NCI-H226 (cell line): ENCODE measurements around the gene SLC26A11.

ENCODE experiments used
- DNase-seq: peaks from one replicate; pipeline ENCODE4 v3.0.0-alpha.2; 2015

The SLC26A11 gene

DNA sequence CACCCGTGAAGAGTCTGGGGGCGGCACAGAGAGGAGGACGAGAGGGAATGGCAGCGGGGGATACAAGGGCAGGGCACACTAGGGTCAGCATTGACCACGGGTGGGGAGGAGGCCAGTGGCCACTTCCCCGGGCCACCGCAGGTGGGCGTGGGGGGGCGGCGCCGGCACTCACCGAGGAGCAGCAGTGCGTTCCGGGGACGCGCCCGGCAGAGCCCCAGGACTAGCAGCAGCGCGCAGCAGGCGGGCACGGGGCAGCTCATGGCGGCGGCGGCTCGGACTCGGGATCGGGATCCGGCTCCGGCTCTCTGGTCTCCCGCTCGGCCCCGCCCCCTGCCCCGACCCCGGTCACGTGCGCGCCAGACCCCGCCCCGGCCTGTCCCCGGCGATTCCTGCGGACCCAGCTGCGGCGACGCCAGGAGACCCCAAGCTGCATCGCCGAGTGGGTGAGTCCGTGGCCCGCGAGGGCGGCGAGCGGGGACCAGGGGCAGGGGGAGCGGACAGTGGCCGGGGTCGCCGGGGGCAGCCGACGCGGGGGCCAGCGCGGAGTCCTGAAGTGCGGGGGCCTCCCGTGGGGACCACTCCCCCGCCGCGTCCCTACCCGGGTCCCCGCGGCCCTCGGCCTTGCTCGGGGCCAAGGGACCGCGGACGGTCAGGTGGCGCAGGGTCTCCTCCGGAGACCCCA is at the start of gene SLC26A11, which contains the start of gene SGSH:
SLC26A11 (plus strand) TSS at position 374 of the 682 bp plus-strand sequence. CDS start 1,134 bp downstream, outside the sequence.
SGSH (minus strand) TSS at position 280 of the 682 bp plus-strand sequence; CDS start at position 260, 20 bp downstream.
- peak; percentile 57 for DNase-seq

DNA sequence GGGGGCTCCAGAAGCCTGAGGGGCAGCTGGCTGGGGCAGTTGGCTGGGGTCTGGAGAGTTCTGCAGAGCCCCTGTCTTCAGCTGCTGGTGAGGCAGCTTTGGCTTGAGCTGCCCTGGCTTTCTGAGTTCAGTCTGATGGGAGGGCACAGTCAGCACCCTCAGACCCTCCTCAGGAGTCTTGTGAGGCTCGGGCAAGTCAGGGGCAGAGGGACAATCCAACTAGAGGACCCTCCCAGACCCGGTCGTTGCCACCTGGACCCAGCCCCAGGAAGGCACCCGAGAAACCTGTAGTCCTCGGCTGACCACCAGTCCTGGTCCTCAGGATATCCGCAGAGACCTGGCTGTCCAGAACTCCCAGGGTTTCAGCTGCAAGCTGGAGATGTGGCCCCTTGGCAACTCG is 48.5 kb upstream of the SLC26A11 start:
- DNase-seq: no peak

- no peak for DNase-seq
These were observed 47.1 kb upstream of the SLC26A11 start for GRCh38 chr17:80173126-80173525.

GRCh38 chr17:80173916-80174315 is 46.3 kb upstream of the SLC26A11 start:
- no peak for DNase-seq

DNA sequence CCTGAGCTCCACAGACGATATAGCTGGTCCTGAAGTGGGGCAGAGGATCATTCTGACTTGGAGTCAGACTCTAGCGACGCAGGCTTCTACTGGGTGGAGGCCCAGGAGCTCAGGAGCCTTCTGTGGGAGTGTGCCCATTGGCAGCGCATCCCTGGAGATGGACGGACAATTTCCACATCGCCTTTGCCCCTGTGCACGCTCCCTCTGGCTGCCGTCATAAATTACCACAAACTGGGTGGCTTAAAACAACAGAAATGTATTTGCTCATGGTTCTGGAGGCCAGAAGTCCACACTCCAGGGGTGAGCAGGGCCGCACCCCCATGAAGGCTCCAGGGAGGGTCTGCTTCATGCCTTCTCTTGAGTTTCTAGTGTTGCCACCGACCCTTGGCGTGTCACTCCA is 43.5 kb upstream of the SLC26A11 start:
- no peak for DNase-seq

DNA sequence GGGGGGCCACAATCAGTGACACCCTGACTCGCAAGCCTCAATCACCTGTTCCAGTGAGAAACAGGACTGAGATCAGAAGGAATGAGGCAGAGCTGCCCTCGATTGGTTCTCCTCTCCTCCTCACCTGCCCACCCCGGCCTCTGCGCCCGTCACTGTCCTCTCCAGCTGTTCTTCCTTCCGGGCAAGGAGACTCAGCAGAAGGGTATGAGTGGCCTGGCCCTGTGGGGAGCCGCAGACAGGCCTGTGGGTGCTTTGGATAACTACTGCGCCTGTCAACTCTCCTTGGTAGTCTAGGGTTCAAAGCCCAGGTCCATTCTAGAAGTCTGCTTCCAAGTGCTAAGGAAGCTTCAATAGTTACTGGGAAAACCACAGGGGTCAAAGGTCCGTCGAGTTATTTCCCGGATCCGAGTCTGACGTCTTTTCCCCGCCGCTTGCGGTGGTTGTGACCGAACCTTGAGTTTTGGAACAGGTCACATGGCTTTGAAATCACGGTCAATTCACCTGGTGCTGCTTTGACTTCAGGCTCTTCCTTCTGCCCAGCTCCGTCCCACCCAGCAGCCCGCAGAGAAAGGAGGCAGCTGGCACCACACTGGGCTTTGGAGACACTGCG is 42.1 kb upstream of the SLC26A11 start:
- DNase-seq: no peak

DNA sequence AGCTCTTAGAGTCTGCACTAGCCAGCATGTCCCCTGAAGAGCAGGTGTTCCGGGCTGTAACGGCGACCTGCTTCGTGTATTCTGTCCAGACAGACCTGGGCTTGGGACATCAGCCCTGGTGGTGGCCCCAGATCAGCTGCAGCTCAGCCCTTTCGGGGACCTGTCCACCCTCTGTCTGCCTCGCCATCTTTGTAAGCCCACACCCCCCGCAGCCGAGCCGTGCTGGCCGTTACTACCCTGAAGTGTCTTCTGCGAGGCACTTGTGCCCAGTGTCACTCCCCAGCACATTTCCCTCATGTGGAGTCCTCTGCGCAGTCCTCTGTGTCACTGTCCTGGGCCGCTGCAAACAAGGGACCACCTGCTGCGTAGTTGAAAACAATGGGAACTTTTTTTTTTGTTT is 40.0 kb upstream of the SLC26A11 start:
- no peak for DNase-seq

DNA sequence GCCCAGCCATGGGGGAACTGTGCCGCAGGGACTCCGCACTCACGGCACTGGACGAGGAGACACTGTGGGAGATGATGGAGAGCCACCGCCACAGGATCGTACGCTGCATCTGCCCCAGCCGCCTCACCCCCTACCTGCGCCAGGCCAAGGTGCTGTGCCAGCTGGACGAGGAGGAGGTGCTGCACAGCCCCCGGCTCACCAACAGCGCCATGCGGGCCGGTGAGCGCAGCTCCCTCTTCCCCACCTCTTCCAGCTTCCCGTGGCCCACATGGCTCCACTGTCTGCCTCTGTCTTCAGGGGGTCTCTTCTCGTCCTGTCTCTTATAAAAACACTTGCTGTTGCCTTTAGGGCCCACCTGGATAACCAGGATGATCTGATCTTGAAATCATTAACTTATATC is 38.8 kb upstream of the SLC26A11 start:
- DNase-seq: no peak

GRCh38 chr17:80182118-80182844 is 37.9 kb upstream of the SLC26A11 start:
- DNase-seq: no peak

GRCh38 chr17:80182845-80183223 is 37.4 kb upstream of the SLC26A11 start:
- no peak for DNase-seq

DNA sequence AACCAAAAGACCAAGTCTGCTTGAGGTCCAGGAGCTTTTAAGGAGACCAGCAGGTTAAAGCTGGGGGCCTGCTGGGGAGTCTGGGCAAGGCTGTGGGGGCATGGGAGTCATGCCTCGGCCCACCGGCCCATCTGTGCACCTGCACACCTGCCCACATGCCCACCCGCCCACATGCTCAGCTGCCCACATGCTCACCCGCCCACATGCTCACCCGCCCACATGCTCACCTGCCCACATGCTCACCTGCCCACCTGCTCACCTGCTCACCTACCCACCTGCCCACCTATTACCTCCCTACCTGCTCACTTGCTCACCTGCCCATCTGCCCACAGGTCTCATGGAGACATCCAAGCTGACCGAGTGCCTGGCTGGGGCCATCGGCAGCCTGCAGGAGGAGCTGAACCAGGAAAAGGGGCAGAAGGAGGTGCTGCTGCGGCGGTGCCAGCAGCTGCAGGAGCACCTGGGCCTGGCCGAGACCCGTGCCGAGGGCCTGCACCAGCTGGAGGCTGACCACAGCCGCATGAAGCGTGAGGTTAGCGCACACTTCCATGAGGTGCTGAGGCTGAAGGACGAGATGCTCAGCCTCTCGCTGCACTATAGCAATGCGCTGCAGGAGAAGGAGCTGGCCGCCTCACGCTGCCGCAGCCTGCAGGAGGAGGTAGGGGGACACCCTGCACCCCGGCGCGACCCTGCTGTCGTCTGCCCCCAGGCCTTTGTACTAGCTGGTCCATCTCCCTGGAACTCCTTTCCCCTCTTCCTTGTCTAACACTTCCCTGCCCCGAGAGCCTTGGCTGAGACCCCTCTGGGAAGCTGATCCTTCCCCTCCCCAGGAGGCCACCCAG is 36.4 kb upstream of the SLC26A11 start:
- no peak for DNase-seq

- DNase-seq: no peak
These were observed 35.9 kb upstream of the SLC26A11 start for GRCh38 chr17:80184423-80184714.

GRCh38 chr17:80185968-80186367 is 34.3 kb upstream of the SLC26A11 start:
- no peak for DNase-seq

GRCh38 chr17:80187090-80187489 is 33.1 kb upstream of the SLC26A11 start:
- DNase-seq: peak; percentile 38

DNA sequence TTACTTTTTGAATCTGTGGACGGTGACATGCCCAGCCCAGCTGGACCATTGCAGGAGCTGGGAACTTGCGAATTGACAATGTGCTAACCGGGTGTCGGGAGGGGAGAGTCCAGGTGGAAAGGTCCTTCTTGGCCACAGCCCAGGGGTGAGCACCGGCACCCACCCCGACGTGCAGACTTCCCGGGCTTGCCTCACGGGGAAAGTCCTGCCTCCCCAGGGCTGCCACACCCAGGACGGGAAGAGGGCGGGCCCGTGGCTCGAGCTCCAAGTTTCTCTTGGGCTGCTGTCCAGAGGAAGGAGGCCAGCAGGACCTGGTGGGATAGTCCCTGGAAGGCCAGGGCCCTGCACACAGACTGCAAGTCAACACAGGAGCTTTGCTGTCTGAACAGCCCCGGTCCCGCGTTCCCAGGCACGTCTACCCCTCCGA is 32.7 kb upstream of the SLC26A11 start:
- peak; percentile 39 for DNase-seq

DNA sequence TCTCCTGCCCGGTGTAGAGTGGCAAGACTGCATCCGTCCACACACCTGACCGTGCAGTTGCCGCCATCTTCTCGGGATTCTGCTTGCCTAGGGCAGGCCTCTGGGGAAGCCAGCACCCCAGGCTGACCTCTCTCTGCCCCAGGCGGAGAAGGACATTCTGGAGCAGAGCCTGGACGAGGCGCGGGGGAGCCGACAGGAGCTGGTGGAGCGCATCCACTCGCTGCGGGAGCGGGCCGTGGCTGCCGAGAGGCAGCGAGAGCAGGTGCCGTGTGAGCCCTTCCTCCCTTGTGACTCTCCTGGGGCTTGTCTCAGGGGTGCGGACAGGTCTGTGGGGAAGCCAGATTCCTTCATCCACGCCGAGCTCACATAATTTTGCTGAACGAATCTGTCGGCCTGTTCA is 30.6 kb upstream of the SLC26A11 start:
- DNase-seq: no peak

DNA sequence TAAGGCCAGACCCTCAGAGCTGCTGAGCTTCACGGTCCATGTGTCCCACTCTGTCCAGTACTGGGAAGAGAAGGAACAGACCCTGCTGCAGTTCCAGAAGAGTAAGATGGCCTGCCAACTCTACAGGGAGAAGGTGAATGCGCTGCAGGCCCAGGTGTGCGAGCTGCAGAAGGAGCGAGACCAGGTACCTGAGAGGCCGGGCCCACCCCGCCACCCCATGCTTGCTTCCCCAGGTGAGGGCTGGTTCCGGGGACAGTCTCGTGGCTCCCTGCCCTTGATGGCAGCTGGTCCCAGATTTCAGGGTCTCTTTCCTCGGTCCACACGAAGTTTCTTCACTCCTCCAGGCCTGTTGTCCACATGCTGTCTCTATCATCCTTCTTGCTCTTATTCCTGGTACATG is 29.5 kb upstream of the SLC26A11 start:
- DNase-seq: no peak

DNA sequence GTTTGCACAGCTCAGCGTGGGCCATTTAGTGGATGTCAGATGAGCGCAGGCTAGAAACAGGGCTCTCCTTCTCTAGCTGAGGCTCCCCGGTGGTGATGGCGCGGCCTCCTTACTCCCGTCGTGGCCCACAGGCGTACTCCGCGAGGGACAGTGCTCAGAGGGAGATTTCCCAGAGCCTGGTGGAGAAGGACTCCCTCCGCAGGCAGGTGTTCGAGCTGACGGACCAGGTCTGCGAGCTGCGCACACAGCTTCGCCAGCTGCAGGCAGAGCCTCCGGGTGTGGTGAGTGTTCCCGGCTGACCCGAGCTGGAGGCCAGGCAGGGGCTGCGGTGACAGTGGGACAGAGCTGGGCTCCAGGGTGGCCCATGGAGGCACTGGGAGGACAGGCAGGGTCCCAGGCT is 29.0 kb upstream of the SLC26A11 start:
- DNase-seq: no peak

DNA sequence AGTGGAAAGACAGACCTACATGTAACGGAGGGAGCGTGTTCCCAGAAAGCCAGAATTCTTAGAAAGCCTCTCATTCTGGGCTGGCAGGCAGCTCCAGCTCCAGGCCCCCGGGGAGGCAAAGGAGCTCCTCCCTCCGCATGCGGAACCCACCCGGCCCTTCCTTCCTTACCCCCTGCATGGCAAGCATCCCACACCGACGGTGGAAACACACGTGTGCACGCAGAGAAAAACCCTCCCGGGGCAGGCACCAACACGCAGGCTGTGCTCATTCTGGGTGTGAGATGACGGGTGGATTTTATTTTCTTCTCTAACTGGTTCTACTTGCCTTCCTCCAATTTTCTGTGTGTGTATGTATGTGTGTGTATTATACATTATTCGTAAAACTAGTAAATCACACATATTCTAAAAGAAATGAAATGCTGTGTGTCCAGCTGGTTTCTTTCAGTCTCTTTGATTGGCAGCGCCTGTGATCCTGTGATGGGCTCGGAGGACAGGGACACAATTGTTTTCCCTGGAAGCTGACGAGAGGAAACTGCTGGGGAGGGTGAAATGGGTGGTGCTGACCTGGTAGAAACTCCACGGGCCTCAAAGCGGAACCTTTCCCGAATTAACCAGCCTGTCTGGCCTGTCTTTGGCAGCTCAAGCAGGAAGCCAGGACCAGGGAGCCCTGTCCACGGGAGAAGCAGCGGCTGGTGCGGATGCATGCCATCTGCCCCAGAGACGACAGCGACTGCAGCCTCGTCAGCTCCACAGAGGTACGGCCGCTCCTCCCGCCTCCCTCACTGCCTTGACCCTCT is 28.2 kb upstream of the SLC26A11 start:
- DNase-seq: no peak

DNA sequence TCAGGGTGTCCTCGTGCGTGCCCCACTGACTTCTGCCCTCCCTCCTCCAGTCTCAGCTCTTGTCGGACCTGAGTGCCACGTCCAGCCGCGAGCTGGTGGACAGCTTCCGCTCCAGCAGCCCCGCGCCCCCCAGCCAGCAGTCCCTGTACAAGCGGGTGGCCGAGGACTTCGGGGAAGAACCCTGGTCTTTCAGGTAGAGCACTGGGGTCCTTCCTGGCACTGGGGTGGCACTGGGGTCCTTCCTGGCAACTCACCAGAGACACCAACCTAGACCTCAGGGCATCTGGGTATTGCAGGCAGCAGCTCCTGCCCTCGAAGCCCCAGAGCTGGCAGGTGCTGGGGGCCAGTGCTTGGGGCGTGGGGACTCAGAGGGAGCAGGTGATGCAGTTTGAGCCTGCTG is 25.1 kb upstream of the SLC26A11 start:
- DNase-seq: no peak

DNA sequence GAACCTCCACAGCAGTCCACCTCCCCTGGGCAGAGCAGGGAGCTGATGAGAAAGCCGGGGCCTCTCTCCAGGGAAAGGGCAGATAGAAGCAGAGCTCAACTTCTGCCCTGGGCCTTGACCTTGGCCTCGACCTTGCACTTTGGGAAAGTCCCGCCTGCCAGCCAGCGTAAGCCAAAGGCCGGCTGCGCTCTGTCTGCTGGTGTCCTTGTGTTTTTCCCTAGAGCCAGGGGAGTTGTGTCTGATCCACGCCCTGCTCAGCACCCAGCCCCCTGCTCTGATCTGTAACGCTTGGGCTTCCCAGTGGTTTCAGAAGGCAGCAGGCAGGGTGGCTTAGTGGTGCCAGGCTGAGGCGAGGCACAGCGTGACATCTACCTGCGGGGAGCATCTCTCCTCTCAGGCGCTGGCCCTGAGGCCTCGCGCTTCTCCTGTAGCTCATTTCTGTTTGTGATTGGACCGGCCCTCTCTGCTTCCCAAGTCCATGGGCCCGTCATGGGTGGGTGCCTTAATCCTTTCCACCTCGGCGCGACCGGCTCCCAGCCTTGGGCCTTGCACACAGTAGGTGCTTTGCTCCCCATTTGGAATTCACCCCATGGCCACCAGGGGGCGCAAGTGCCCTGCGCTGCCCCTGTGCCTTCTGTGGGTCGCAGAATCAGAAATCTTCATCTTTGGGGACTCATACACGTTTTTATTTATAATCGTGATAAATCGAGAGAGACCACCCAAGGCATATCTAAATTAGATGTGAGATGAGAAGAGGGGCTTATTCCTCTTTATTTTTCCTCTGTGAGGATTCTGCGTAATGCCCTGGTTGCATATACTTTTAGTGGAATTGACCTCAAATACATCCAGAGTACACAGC is 24.3 kb upstream of the SLC26A11 start:
- no peak for DNase-seq
